HepG2 (cell line): ENCODE results near the gene CBFA2T2. TPM values are rescaled to one million over a fixed set of nuclear protein-coding genes. Genes with fewer than 3 reads are reported as not detected.
"Not testable (repeated sequence)": the region's sequence is repeated elsewhere in the genome, so short reads cannot be mapped to it uniquely, and the experiment has no call there.

Experiments used
- ATAC-seq: fragments of 200-7000 bp; cut with Tn5 transposase; 3 replicates; pipeline ENCODE4 v1.9.1; 2020; ENCODE audit warnings: mild to moderate bottlenecking, moderate library complexity
- BruUV-seq: library from RNA; stranded (reverse); fragments of 400-500 nt; replicated peaks from 2 replicates; lab custom pipeline; 2021; lab: Mats Ljungman, UMichigan
- CTCF ChIA-PET: fragments of 300-600 bp; formaldehyde crosslinking; extraction: SDS; loops from one replicate; lab custom pipeline; 2021; ENCODE audit warnings: low total read pairs, inconsistent platforms, low intra/inter-chr PET ratio; lab: Yijun Ruan, JAX
- POLR2A ChIA-PET: fragments of 350-600 bp; sonication (Branson Sonifier 250); formaldehyde crosslinking; loops from one replicate; lab custom pipeline; 2020; ENCODE audit warnings: antibody characterized with exemption, inconsistent platforms; lab: Yijun Ruan, JAX
- DNase-seq: peaks from one replicate; pipeline ENCODE4 v3.0.0-alpha.2; 2015; ENCODE audit warnings: low spot score
- FAIRE-seq: peaks from 3 replicates; lab custom pipeline; 2011; peaks lifted over from hg19 to GRCh38; lab: Jason Lieb, UNC
- H2AFZ ChIP-seq: one replicate; pipeline ENCODE4 v1.6.1; 2011; ENCODE audit warnings: low read length, inconsistent platforms
- H3K27ac ChIP-seq: fragments of 300-600 bp; 3 replicates; pipeline ENCODE4 v1.8.0; 2011; ENCODE audit warnings: mixed run types, mild to moderate bottlenecking, mixed read lengths, low read length, inconsistent platforms; ENCODE audit not compliant: insufficient read depth; ENCODE audit errors: extremely low read length
- H3K27me3 ChIP-seq, 2 experiments: fragments of 200-600 bp in 1 of 2; 2 replicates in 1 of 2; 3 replicates in 1 of 2; pipeline versions ENCODE4 v1.6.0 to v1.8.0; 2011; ENCODE audit warnings: low read length in 2 of 2, mild to moderate bottlenecking in 2 of 2, moderate library complexity in 2 of 2, inconsistent platforms in 1 of 2; ENCODE audit not compliant: insufficient read depth in 2 of 2, control insufficient read depth in 1 of 2
- H3K36me3 ChIP-seq, 2 experiments: fragments of 200-600 bp in 1 of 2; replicated peaks in 1 of 2; 2 replicates in 1 of 2; 3 replicates in 1 of 2; pipeline versions ENCODE4 v1.5.1 to v1.8.0; 2011; ENCODE audit warnings: low read length in 2 of 2, inconsistent platforms in 1 of 2; ENCODE audit not compliant: insufficient read depth in 2 of 2, control insufficient read depth in 1 of 2
- H3K4me1 ChIP-seq: 2 replicates; pipeline ENCODE4 v1.5.1; 2012; ENCODE audit warnings: low read length, inconsistent platforms; ENCODE audit not compliant: insufficient read depth
- H3K4me2 ChIP-seq: 2 replicates; pipeline ENCODE4 v1.6.0; 2011; ENCODE audit warnings: low read depth, low read length, inconsistent platforms
- H3K4me3 ChIP-seq, 3 experiments: fragments of 200-600 bp in 1 of 3; sonication (generic), shearing (Covaris generic) in 1 of 3; replicated peaks in 1 of 3; 2 replicates each; pipeline ENCODE4 v1.5.1; 2011 to 2016; ENCODE audit warnings: low read length in 3 of 3, inconsistent platforms in 2 of 3, low read depth in 2 of 3, mild to moderate bottlenecking in 2 of 3, control low read depth in 1 of 3, mixed read lengths in 1 of 3; ENCODE audit not compliant: insufficient read depth in 1 of 3
- H3K79me2 ChIP-seq: one replicate; pipeline ENCODE4 v1.6.1; 2011; ENCODE audit warnings: low read length, inconsistent platforms; ENCODE audit not compliant: insufficient read depth
- H3K9ac ChIP-seq: 2 replicates; pipeline ENCODE4 v1.6.0; 2011; ENCODE audit warnings: mild to moderate bottlenecking, low read depth, low read length, inconsistent platforms; ENCODE audit not compliant: insufficient read depth
- H3K9me3 ChIP-seq: 2 replicates; pipeline ENCODE4 v1.5.1; 2012; ENCODE audit warnings: mild to moderate bottlenecking, low read length
- H4K20me1 ChIP-seq: 2 replicates; pipeline ENCODE4 v1.6.0; 2011; ENCODE audit warnings: inconsistent platforms, mild to moderate bottlenecking, low read length, moderate library complexity; ENCODE audit not compliant: insufficient read depth
- CEBPG ChIP-seq: IDR thresholded peaks from 2 replicates; pipeline ENCODE4 v1.6.1; 2016
- KDM1A ChIP-seq: IDR thresholded peaks from 2 replicates; pipeline ENCODE4 v1.6.1; 2016; ENCODE audit warnings: missing compliant biosample characterization
- ZKSCAN5 ChIP-seq: sonication (generic); formaldehyde crosslinking; IDR thresholded peaks from 2 replicates; pipeline ENCODE4 v1.5.1; 2020; ENCODE audit warnings: mild to moderate bottlenecking, missing genetic modification reagents
- ZMYM2 ChIP-seq: sonication (generic); formaldehyde crosslinking; IDR thresholded peaks from 2 replicates; pipeline ENCODE4 v1.8.0; 2022; ENCODE audit warnings: mild to moderate bottlenecking, missing genetic modification reagents
- ZMYM3 ChIP-seq: sonication (generic); formaldehyde crosslinking; IDR thresholded peaks from 2 replicates; pipeline ENCODE4 v1.5.1; 2020; ENCODE audit warnings: mild to moderate bottlenecking, missing genetic modification reagents
- ZNF121 ChIP-seq: sonication (generic); formaldehyde crosslinking; IDR thresholded peaks from 2 replicates; pipeline ENCODE4 v1.5.0; 2020; ENCODE audit warnings: mild to moderate bottlenecking, missing genetic modification reagents
- ZNF460 ChIP-seq: sonication (generic); formaldehyde crosslinking; IDR thresholded peaks from 2 replicates; pipeline ENCODE4 v1.5.1; 2020; ENCODE audit warnings: missing genetic modification reagents, mild to moderate bottlenecking, borderline replicate concordance
- WGBS: methylation state at CpG from one replicate; pipeline ENCODE4 v1.1.6; 2017; ENCODE audit warnings: low lambda C conversion rate; 5-methylcytosine and 5-hydroxymethylcytosine counted together
- in situ Hi-C: cut with HindIII; loops from 2 replicates; pipeline ENCODE4 v1.10.0; 2017; ENCODE audit warnings: low pct_unique_long_range_greater_than_20kb; ENCODE audit not compliant: extremely low pct_ligation_motif_present
- intact Hi-C: fragments of 100-400 bp; cut with micrococcal nuclease; formaldehyde crosslinking; loops from one replicate; pipeline ENCODE4 v1.10.0; 2022; ENCODE audit not compliant: unreplicated experiment
- polyA plus RNA-seq, 8 experiments: library from polyadenylated mRNA; depleted of rRNA in 3 of 8; stranded (reverse) in 7 of 8; unstranded in 1 of 8; fragments of >200 nt; fragmentation: Illumina TruSeq in 4 of 8; extraction: Trizol in 4 of 8; gene quantifications; 2 replicates each; pipeline versions ENCODE4 v1.2.1 to v1.2.3, GENCODE V29; 2011 to 2016; ENCODE audit warnings: low read depth in 4 of 8, missing spikeins in 1 of 8, mixed read lengths in 1 of 8; ENCODE audit not compliant: insufficient read depth in 1 of 8
- total RNA-seq, 5 experiments: library from RNA; depleted of rRNA; stranded (reverse); fragments of >200 nt; fragmentation: Illumina TruSeq; extraction: Trizol; gene quantifications; 2 replicates each; pipeline ENCODE4 v1.2.3, GENCODE V29; 2016; ENCODE audit warnings: low read depth in 1 of 5
- TF ChIP-seq, protein P1 (sequence below): sonication (generic); formaldehyde crosslinking; IDR thresholded peaks from 2 replicates; pipeline ENCODE4 v1.5.0; 2020; ENCODE audit warnings: mild to moderate bottlenecking, missing genetic modification reagents

CBFA2T2 gene
- total and polyA plus RNA-seq, 2 of the 13 experiments (the other 11 are each of a cell fraction or from before 2014, with no cell fraction given): 6.3 to 21.2 TPM

GRCh38 chr20:33508015-33508414 is 18.1 kb downstream of the CBFA2T2 start:
- H3K4me3 ChIP-seq, intact Hi-C loops, ATAC-seq, H3K9me3 ChIP-seq, DNase-seq, H3K27me3 ChIP-seq, H3K9ac ChIP-seq, in situ Hi-C loops, FAIRE-seq, H2AFZ ChIP-seq, POLR2A ChIA-PET, H3K27ac ChIP-seq, H3K4me2 ChIP-seq, CTCF ChIA-PET, H4K20me1 ChIP-seq, BruUV-seq: not testable (repeated sequence)
- H3K36me3 ChIP-seq: peaks cover 1 to 11% of the 10 kb centered on the region in 2 experiments; a peak in 1 of 5 replicates
- TF ChIP-seq, protein P1, sequence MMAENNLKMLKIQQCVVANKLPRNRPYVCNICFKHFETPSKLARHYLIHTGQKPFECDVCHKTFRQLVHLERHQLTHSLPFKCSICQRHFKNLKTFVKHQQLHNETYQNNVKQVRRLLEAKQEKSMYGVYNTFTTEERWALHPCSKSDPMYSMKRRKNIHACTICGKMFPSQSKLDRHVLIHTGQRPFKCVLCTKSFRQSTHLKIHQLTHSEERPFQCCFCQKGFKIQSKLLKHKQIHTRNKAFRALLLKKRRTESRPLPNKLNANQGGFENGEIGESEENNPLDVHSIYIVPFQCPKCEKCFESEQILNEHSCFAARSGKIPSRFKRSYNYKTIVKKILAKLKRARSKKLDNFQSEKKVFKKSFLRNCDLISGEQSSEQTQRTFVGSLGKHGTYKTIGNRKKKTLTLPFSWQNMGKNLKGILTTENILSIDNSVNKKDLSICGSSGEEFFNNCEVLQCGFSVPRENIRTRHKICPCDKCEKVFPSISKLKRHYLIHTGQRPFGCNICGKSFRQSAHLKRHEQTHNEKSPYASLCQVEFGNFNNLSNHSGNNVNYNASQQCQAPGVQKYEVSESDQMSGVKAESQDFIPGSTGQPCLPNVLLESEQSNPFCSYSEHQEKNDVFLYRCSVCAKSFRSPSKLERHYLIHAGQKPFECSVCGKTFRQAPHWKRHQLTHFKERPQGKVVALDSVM (CRISPR knock-in tag): peak; percentile 82; the same call in 1 of the 2 replicates
- peak; percentile 32 for TF ChIP-seq CEBPG
- TF ChIP-seq ZNF121 (CRISPR knock-in tag): 0 out of 2 replicates have a peak, but pooled peaks have one; percentile 18
- TF ChIP-seq ZMYM3 (CRISPR knock-in tag): peak; percentile 79
- peak; percentile 45; the same call in 1 of the 2 replicates for TF ChIP-seq KDM1A (CRISPR knock-in tag)
- TF ChIP-seq ZNF460 (CRISPR knock-in tag): peak; percentile 95
- TF ChIP-seq ZKSCAN5 (CRISPR knock-in tag): 0 out of 2 replicates have a peak, but pooled peaks have one; percentile 25
- 0 out of 2 replicates have a peak, but pooled peaks have one; percentile 46 for TF ChIP-seq ZMYM2 (CRISPR knock-in tag)
- peaks cover 30% of the 10 kb centered on the region for H3K4me1 ChIP-seq
- WGBS: 91% methylated on average over 7 of the region's 7 CpGs
- H3K79me2 ChIP-seq: peaks cover 72% of the 10 kb centered on the region
